GM06990 (cell line): ENCODE data around the gene ZNHIT6.
"Not testable (repeated sequence)": the region's sequence is repeated elsewhere in the genome, so short reads cannot be mapped to it uniquely, and the experiment has no call there.

ENCODE experiments used
- DNase-seq: peaks from one replicate; pipeline ENCODE4 v3.0.0-alpha.2; 2011; ENCODE audit not compliant: insufficient read length; ENCODE audit errors: extremely low read depth
- H3K27me3 ChIP-seq: replicated peaks from 2 replicates; pipeline ENCODE4 v1.6.0; 2011; ENCODE audit warnings: low read length; ENCODE audit not compliant: control insufficient read depth, insufficient read depth
- H3K36me3 ChIP-seq: 2 replicates; pipeline ENCODE4 v1.5.1; 2011; ENCODE audit warnings: low read length; ENCODE audit not compliant: control insufficient read depth, insufficient read depth
- H3K4me3 ChIP-seq: replicated peaks from 2 replicates; pipeline ENCODE4 v1.5.1; 2011; ENCODE audit warnings: low read depth, mild to moderate bottlenecking, control low read depth, low read length
- TF ChIP-seq, protein P1 (sequence below): IDR thresholded peaks from 2 replicates; pipeline ENCODE4 v1.5.1; 2011; ENCODE audit warnings: low read length, control low read depth, mild to moderate bottlenecking, inconsistent platforms; ENCODE audit not compliant: insufficient read depth, poor library complexity, severe bottlenecking

Gene ZNHIT6

DNA sequence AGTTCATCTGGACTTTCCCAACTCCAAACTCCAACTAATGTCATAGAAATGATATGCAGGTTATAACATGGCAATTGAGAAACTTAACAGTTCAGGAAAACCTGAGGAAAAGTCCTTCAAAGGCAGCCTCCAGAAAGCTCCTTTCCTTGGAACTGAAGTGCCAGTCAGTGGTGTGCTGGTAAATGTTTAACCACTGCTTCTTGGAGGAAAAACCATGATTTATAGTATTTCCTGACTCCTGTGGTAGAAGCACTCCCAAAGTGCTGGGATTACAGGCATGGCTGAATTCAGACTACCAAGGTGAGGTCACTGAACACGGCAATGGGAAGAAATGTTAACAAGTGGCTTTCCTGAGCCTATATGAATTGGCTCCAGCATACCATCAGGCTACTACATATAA lies 26.7 kb upstream of the ZNHIT6 start:
- Histone ChIP-seq H3K36me3 (no peaks in the 10 kb centered on the region), H3K27me3 (no peaks in the 10 kb centered on the region), H3K4me3 (no peak overlapping the region)
- TF ChIP-seq, protein P1, sequence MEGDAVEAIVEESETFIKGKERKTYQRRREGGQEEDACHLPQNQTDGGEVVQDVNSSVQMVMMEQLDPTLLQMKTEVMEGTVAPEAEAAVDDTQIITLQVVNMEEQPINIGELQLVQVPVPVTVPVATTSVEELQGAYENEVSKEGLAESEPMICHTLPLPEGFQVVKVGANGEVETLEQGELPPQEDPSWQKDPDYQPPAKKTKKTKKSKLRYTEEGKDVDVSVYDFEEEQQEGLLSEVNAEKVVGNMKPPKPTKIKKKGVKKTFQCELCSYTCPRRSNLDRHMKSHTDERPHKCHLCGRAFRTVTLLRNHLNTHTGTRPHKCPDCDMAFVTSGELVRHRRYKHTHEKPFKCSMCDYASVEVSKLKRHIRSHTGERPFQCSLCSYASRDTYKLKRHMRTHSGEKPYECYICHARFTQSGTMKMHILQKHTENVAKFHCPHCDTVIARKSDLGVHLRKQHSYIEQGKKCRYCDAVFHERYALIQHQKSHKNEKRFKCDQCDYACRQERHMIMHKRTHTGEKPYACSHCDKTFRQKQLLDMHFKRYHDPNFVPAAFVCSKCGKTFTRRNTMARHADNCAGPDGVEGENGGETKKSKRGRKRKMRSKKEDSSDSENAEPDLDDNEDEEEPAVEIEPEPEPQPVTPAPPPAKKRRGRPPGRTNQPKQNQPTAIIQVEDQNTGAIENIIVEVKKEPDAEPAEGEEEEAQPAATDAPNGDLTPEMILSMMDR, result no peak
- no peak for DNase-seq

DNA sequence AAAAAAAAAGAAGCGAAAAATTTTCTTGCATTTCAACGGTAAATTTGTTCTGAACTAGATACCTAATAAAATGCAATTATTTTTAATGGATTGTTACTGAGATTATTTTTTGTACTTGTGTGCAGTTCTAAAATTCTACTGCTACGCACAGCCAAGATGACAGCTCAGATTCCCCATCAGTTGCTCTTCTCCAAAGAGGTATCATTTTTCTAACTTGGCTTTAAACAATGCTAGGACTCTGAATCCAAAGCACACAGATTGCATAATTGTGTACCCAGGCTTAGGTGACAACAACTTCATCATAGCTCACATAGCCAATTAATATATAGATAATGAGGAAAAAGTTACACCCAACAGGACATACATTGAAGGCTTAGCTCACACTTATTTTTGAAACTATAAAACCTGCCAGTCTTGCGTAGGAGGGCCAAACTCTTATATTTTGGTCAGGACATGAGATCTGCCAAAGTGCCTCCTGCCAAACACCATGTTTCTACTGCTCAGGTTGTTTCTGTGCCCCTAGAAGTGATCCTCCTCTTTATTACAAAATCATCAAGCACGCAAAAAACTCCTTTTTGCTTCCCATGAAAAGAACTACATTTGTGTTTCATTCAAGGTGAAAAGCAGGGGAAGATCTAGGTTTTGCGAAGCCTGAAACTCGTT lies 10.6 kb upstream of the ZNHIT6 start:
- Histone ChIP-seq H3K36me3 (no peaks in the 10 kb centered on the region), H3K4me3 (no peak overlapping the region), H3K27me3 (no peaks in the 10 kb centered on the region)
- TF ChIP-seq, protein P1, result no peak
- no peak for DNase-seq

DNA sequence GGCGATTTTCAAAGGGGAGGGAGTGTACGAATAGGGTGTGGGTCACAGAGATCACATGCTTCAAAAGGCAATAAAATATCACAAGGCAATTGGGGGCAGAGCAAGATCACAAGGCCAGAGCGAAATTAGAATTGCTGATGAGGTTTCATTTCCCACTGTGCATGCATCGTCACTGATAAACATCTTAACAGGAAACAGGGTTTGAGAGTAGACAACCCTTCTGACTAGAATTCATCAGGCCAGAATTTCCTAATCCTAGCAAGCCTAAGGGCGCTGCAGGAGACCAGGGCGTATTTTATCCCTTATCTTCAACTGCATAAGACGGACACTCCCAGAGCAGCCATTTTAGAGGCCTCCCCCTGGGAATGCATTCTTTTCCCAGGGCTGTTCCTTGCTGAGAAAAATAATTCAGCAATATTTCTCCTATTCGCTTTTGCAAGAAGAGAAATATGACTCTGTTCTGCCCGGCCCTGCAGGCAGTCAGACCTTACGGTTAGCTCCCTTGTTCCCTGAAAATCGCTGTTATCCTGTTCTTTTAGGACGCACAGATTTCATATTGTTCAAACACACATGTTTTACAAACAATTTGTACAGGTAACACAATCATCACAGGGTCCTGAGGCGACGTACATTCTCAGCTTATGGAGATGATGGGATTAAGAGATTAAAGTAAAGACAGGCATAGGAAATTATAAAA lies 6.3 kb upstream of the ZNHIT6 start:
- not testable (repeated sequence) for H3K36me3 ChIP-seq, DNase-seq, H3K27me3 ChIP-seq, H3K4me3 ChIP-seq

DNA sequence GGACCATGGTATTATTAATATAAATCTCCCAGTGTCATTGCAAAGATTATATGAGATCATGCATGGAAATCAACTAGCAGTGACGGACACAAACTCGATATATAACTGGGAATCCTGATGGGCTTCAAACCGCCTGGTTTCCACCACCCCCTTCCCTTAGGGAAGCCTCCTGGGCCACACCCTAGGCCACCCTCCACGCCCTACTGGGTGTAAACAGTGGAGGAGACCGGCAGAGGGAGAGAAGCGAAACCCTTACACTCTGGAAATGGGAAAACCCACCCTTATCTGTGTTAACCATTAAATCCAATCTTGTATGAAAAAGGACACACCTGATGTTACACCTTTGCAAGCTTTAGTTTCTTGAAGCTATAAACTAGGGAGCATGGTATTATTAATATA lies 595 bp upstream of the ZNHIT6 start:
- Histone ChIP-seq H3K36me3 (0 out of 2 replicates have a peak, but pooled peaks cover 1% of the 10 kb centered on the region), H3K27me3 (no peaks in the 10 kb centered on the region), H3K4me3 (peak overlapping the region; percentile 85)
- TF ChIP-seq, protein P1, result no peak
- no peak for DNase-seq

- Histone ChIP-seq H3K36me3 (peaks cover 1% of the 10 kb centered on the region; the same call in 1 of the 2 replicates), H3K27me3 (no peaks in the 10 kb centered on the region), H3K4me3 (peak overlapping the region; percentile 85)
- DNase-seq, result no peak
- TF ChIP-seq, protein P1, result no peak
Observed at GRCh38 chr1:85707267-85707989, 805 bp downstream of the ZNHIT6 start.

GRCh38 chr1:85705940-85706339 lies 2.3 kb downstream of the ZNHIT6 start:
- Histone ChIP-seq H3K4me3 (no peak overlapping the region), H3K27me3 (no peaks in the 10 kb centered on the region), H3K36me3 (peaks cover 1% of the 10 kb centered on the region)
- TF ChIP-seq, protein P1, result no peak
- no peak for DNase-seq
